Neural progenitor cell (in vitro differentiated cells): ENCODE results near the gene CREB3L2. TPM values are rescaled to one million over a fixed set of nuclear protein-coding genes. Genes with fewer than 3 reads are reported as not detected.

Source experiments
- DNase-seq: peaks from one replicate; pipeline ENCODE4 v3.0.0-alpha.2; 2016; ENCODE audit warnings: low spot score
- H2AFZ ChIP-seq: fragments of 200-600 bp; sonication (generic); replicated peaks from 2 replicates; pipeline ENCODE4 v1.6.1; 2016; ENCODE audit warnings: antibody characterized with exemption
- H3F3A ChIP-seq: fragments of 200-600 bp; sonication (generic); 2 replicates; pipeline ENCODE4 v1.6.1; 2016; ENCODE audit warnings: antibody characterized with exemption, low read depth
- H3K27ac ChIP-seq: fragments of 200-600 bp; sonication (generic); 2 replicates; pipeline ENCODE4 v1.5.1; 2016; ENCODE audit warnings: mild to moderate bottlenecking
- H3K27me3 ChIP-seq: fragments of 200-600 bp; sonication (generic); 2 replicates; pipeline ENCODE4 v1.6.1; 2016; ENCODE audit warnings: mild to moderate bottlenecking, moderate library complexity
- H3K36me3 ChIP-seq: fragments of 200-600 bp; sonication (generic); 2 replicates; pipeline ENCODE4 v1.5.1; 2016
- H3K4me1 ChIP-seq: fragments of 200-600 bp; sonication (generic); 2 replicates; pipeline ENCODE4 v1.6.1; 2016; ENCODE audit warnings: mixed run types
- H3K4me2 ChIP-seq: fragments of 200-600 bp; sonication (generic); 2 replicates; pipeline ENCODE4 v1.6.1; 2016
- H3K4me3 ChIP-seq: fragments of 200-600 bp; sonication (generic); 2 replicates; pipeline ENCODE4 v1.5.1; 2016
- H3K79me2 ChIP-seq: fragments of 200-600 bp; sonication (generic); 2 replicates; pipeline ENCODE4 v1.6.1; 2016; ENCODE audit warnings: low read depth
- H3K9ac ChIP-seq: fragments of 200-600 bp; sonication (generic); 2 replicates; pipeline ENCODE4 v1.6.1; 2016
- H3K9me3 ChIP-seq: fragments of 200-600 bp; sonication (generic); 2 replicates; pipeline ENCODE4 v1.5.1; 2016; ENCODE audit warnings: low read depth
- H4K20me1 ChIP-seq: fragments of 200-600 bp; sonication (generic); 2 replicates; pipeline ENCODE4 v1.6.1; 2016; ENCODE audit warnings: low read depth
- H3K27ac Mint-ChIP-seq: 3 replicates; pipeline ENCODE4 v1.8.0; 2021; ENCODE audit warnings: mixed read lengths
- H3K27me3 Mint-ChIP-seq: 2 replicates; pipeline ENCODE4 v1.8.0; 2022; ENCODE audit warnings: low read depth, mild to moderate bottlenecking, inconsistent platforms, moderate library complexity, mixed read lengths; ENCODE audit not compliant: insufficient read depth
- H3K36me3 Mint-ChIP-seq: 3 replicates; pipeline ENCODE4 v1.8.0; 2021; ENCODE audit warnings: mixed read lengths
- H3K4me1 Mint-ChIP-seq: 3 replicates; pipeline ENCODE4 v1.8.0; 2021; ENCODE audit warnings: mixed read lengths
- H3K4me3 Mint-ChIP-seq: 3 replicates; pipeline ENCODE4 v1.8.0; 2021; ENCODE audit warnings: mild to moderate bottlenecking, moderate library complexity, mixed read lengths
- H3K9me3 Mint-ChIP-seq: 3 replicates; pipeline ENCODE4 v1.8.0; 2020; ENCODE audit warnings: mixed read lengths
- CTCF ChIP-seq: fragments of 200-600 bp; sonication (generic); IDR thresholded peaks from 2 replicates; pipeline ENCODE4 v1.5.1; 2017; ENCODE audit warnings: antibody characterized with exemption, mild to moderate bottlenecking
- EZH2 ChIP-seq: fragments of 200-600 bp; sonication (generic); IDR thresholded peaks from 2 replicates; pipeline ENCODE4 v1.6.1; 2017; ENCODE audit warnings: antibody characterized with exemption, mild to moderate bottlenecking, moderate library complexity
- EZH2phosphoT487 ChIP-seq: fragments of 200-600 bp; sonication (generic); IDR thresholded peaks from 2 replicates; pipeline ENCODE4 v1.6.1; 2017; ENCODE audit warnings: antibody characterized with exemption
- total RNA-seq: library from RNA; depleted of rRNA; stranded (reverse); fragments of >200 nt; gene quantifications from 2 replicates; pipeline ENCODE4 v1.2.3, GENCODE V29; 2015; ENCODE audit warnings: low replicate concordance

The CREB3L2 gene
- total RNA-seq, 1 donor from 2014 or later: 9.9 TPM

GRCh38 chr7:137992104-137992549, 9.8 kb downstream of the CREB3L2 start:
- no peaks in the 10 kb centered on the region for H3K27me3 Mint-ChIP-seq
- no peak for DNase-seq
- Histone ChIP-seq H4K20me1 (no peaks in the 10 kb centered on the region), H3K4me3 (no peak overlapping the region), H3K27ac (no peak overlapping the region), H3K9ac (no peak overlapping the region), H3F3A (no peaks in the 10 kb centered on the region), H3K4me2 (no peak overlapping the region), H3K9me3 (no peaks in the 10 kb centered on the region), H3K4me1 (no peaks in the 10 kb centered on the region), H3K79me2 (peaks cover 69% of the 10 kb centered on the region), H3K27me3 (no peaks in the 10 kb centered on the region), H2AFZ (no peak overlapping the region), H3K36me3 (no peaks in the 10 kb centered on the region)
- H3K9me3 Mint-ChIP-seq: peaks cover 2% of the 10 kb centered on the region
- H3K36me3 Mint-ChIP-seq: peaks cover 29% of the 10 kb centered on the region
- TF ChIP-seq CTCF (no peak), EZH2 (no peak), EZH2phosphoT487 (no peak)
- peaks cover 17% of the 10 kb centered on the region for H3K4me1 Mint-ChIP-seq
- H3K27ac Mint-ChIP-seq: no peak overlapping the region
- no peak overlapping the region for H3K4me3 Mint-ChIP-seq

- Histone ChIP-seq H3K36me3 (no peaks in the 10 kb centered on the region), H3K9me3 (no peaks in the 10 kb centered on the region), H3K4me3 (no peak overlapping the region), H3K9ac (no peak overlapping the region), H3K4me1 (peaks cover 10% of the 10 kb centered on the region), H3K79me2 (peaks cover 70% of the 10 kb centered on the region), H2AFZ (no peak overlapping the region), H3K27me3 (no peaks in the 10 kb centered on the region), H3K27ac (no peak overlapping the region), H3F3A (no peaks in the 10 kb centered on the region), H3K4me2 (no peak overlapping the region), H4K20me1 (no peaks in the 10 kb centered on the region)
- TF ChIP-seq EZH2 (no peak), CTCF (no peak), EZH2phosphoT487 (no peak)
- Mint-ChIP-seq H3K27me3 (no peaks in the 10 kb centered on the region), H3K27ac (no peak overlapping the region), H3K4me3 (no peak overlapping the region), H3K9me3 (no peaks in the 10 kb centered on the region), H3K36me3 (peaks cover 14% of the 10 kb centered on the region), H3K4me1 (peaks cover 25% of the 10 kb centered on the region)
- no peak for DNase-seq
These were observed 11.5 kb downstream of the CREB3L2 start for GRCh38 chr7:137990251-137990941.

GRCh38 chr7:137989590-137989989, 12.3 kb downstream of the CREB3L2 start:
- Histone ChIP-seq H3F3A (no peaks in the 10 kb centered on the region), H4K20me1 (no peaks in the 10 kb centered on the region), H3K9me3 (no peaks in the 10 kb centered on the region), H3K4me3 (no peak overlapping the region), H2AFZ (no peak overlapping the region), H3K4me1 (peaks cover 15% of the 10 kb centered on the region), H3K27ac (no peak overlapping the region), H3K36me3 (no peaks in the 10 kb centered on the region), H3K79me2 (peaks cover 73% of the 10 kb centered on the region), H3K27me3 (no peaks in the 10 kb centered on the region), H3K9ac (no peak overlapping the region), H3K4me2 (no peak overlapping the region)
- Mint-ChIP-seq H3K27me3 (no peaks in the 10 kb centered on the region), H3K4me3 (no peak overlapping the region), H3K9me3 (no peaks in the 10 kb centered on the region), H3K27ac (no peak overlapping the region), H3K4me1 (peaks cover 31% of the 10 kb centered on the region), H3K36me3 (peaks cover 20% of the 10 kb centered on the region)
- TF ChIP-seq EZH2: no peak
- TF ChIP-seq EZH2phosphoT487: no peak
- no peak for TF ChIP-seq CTCF
- DNase-seq: no peak
